AG04449 (cell line): ENCODE data around the gene PGP.

Source experiments
- CTCF ChIA-PET: fragments of 350-600 bp; formaldehyde crosslinking; extraction: SDS; loops from one replicate; lab custom pipeline; 2021; ENCODE audit warnings: antibody characterized with exemption; lab: Yijun Ruan, JAX
- POLR2A ChIA-PET: fragments of 400-600, 350-600 bp; formaldehyde crosslinking; extraction: SDS; loops from one replicate; lab custom pipeline; 2020; ENCODE audit warnings: antibody characterized with exemption, inconsistent platforms; lab: Yijun Ruan, JAX
- DNase-seq: peaks from one replicate; pipeline ENCODE4 v3.0.0-alpha.2; 2010; ENCODE audit warnings: low read depth, low spot score
- H3K4me3 ChIP-seq: 2 replicates; pipeline ENCODE4 v1.5.1; 2011; ENCODE audit warnings: low read depth, mild to moderate bottlenecking, control low read depth, low read length
- CTCF ChIP-seq: IDR thresholded peaks from one replicate; pipeline ENCODE4 v1.5.1; 2011; ENCODE audit warnings: mild to moderate bottlenecking, moderate library complexity, low read length, control low read depth, inconsistent platforms; ENCODE audit not compliant: insufficient read depth; ENCODE audit errors: missing control alignments

PGP gene

DNA sequence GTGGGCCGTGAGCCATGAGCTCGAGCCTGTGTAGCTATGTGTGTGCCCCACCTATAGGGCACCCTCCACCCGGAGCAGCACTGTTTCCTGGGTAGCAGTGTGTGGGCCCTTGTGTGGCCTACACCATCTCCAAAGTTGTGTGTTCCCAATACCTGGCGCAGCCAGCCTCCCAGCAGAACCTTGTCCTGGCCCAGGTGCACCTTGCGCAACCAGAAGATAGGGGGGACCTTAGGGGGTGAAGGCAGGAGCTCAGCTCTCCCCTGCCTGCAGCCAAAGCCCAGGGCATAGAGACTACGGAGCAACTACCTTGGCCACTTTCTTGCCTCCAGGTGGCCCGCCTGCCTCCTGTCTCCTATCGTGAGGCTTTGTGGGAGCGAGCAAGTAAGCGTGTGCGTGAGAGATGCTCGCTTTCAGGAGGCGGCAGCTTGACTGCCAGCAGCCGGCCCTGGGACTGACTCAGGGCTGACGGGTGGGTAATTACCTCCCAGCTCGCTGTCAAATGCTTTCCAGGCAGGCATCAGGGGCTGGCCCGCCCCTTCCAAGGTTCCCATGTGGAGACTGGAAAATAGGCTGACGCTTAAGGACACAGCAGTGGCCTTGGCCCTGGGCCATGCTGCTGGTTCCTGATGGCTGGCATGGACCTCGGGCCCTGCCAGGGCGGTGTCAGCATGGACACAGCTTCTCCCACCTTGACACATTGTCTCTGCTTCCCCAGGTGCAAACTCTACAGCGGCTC lies 40.1 kb downstream of the PGP start:
- ChIA-PET CTCF (interaction anchor here (1.2 kb wide), 1 partner anchor 10 kb away, joined by 3 read pairs; no protein-coding TSS in a partner anchor), POLR2A (interaction anchor here (1.2 kb wide), 1 partner anchor 19 kb away, joined by 3 read pairs; the partner anchor contains the start of gene TRAF7)
- DNase-seq, result no peak
- H3K4me3 ChIP-seq, result no peak overlapping the region
- no peak for TF ChIP-seq CTCF

GRCh38 chr16:2173916-2174315 lies 40.7 kb downstream of the PGP start:
- POLR2A ChIA-PET, result interaction anchor here (1.2 kb wide), 1 partner anchor 18 kb away, joined by 3 read pairs; the partner anchor contains the start of gene TRAF7
- no peak for TF ChIP-seq CTCF
- no peak for DNase-seq
- no peak overlapping the region for H3K4me3 ChIP-seq
- CTCF ChIA-PET, result no interaction called here

- DNase-seq, result no peak
- TF ChIP-seq CTCF, result no peak
- CTCF ChIA-PET, result no interaction called here
- POLR2A ChIA-PET, result interaction anchor here (1.2 kb wide), 1 partner anchor 18 kb away, joined by 4 read pairs; the partner anchor contains the start of gene TRAF7
- no peak overlapping the region for H3K4me3 ChIP-seq
Observed at GRCh38 chr16:2173366-2173765, 41.3 kb downstream of the PGP start.

GRCh38 chr16:2172688-2173335 lies 41.8 kb downstream of the PGP start:
- no peak overlapping the region for H3K4me3 ChIP-seq
- POLR2A ChIA-PET, result interaction anchor here (1.2 kb wide), 1 partner anchor 17 kb away, joined by 4 read pairs; the partner anchor contains the start of gene TRAF7
- no peak for DNase-seq
- TF ChIP-seq CTCF, result no peak
- CTCF ChIA-PET, result no interaction called here

DNA sequence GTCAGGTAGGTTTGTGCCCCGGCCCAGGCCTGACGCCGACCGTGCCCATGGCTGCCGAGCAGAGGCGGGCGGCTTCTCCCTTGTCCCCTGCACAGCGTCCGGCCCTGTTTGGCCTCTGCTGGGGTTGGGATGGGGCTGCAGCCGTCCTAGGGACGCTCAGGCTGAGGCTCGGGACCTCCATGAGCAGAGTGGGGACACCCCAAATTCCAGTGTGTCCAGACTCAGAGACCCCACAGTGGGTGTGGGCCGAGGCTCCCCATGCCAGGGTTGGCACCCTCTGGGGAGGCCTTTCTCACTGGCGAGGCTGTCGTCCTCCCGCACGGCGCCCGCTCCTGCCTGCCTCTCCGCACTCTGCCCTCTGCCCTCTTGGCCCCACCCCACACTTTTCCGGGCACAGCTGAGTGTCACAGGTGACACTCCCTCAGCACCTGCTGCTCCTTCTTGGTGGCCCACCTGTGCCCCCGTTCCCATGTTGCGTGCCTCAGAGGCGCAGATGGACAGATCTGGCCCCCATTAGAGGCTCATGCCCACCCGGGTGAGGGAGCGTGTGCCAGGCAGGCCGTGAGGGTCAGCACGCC lies 43.0 kb downstream of the PGP start:
- no peak overlapping the region for H3K4me3 ChIP-seq
- CTCF ChIA-PET, result interaction anchor here (0.7 kb wide), 1 partner anchor 17 kb away, joined by 3 read pairs; no protein-coding TSS in a partner anchor
- no peak for DNase-seq
- no peak for TF ChIP-seq CTCF
- POLR2A ChIA-PET, result no interaction called here
